Tibial nerve (tissue), 4 donors: ENCODE data around the gene EN2.

Experiments used
- EP300 ChIP-seq, 2 donors: sonication (generic); formaldehyde crosslinking; IDR thresholded peaks; one replicate each; pipeline ENCODE4 v1.6.1; 2017; ENCODE audit warnings: antibody characterized with exemption in 2 of 2, mild to moderate bottlenecking in 1 of 2
- POLR2A ChIP-seq, 2 donors: fragments of 450-650 bp; IDR thresholded peaks; one replicate each; pipeline ENCODE4 v1.6.1; 2017; ENCODE audit warnings: antibody characterized with exemption in 2 of 2, mild to moderate bottlenecking in 2 of 2, moderate library complexity in 2 of 2
- TF ChIP-seq, protein P1 (sequence below), 5 experiments: fragments of 200-600 bp in 3 of 5; fragments of 450-650 bp in 2 of 5; sonication (generic) in 3 of 5; IDR thresholded peaks; one replicate each; pipeline ENCODE4 v1.5.1; 2016 to 2019; ENCODE audit warnings: antibody characterized with exemption in 5 of 5, mild to moderate bottlenecking in 3 of 5, moderate library complexity in 2 of 5

DNA sequence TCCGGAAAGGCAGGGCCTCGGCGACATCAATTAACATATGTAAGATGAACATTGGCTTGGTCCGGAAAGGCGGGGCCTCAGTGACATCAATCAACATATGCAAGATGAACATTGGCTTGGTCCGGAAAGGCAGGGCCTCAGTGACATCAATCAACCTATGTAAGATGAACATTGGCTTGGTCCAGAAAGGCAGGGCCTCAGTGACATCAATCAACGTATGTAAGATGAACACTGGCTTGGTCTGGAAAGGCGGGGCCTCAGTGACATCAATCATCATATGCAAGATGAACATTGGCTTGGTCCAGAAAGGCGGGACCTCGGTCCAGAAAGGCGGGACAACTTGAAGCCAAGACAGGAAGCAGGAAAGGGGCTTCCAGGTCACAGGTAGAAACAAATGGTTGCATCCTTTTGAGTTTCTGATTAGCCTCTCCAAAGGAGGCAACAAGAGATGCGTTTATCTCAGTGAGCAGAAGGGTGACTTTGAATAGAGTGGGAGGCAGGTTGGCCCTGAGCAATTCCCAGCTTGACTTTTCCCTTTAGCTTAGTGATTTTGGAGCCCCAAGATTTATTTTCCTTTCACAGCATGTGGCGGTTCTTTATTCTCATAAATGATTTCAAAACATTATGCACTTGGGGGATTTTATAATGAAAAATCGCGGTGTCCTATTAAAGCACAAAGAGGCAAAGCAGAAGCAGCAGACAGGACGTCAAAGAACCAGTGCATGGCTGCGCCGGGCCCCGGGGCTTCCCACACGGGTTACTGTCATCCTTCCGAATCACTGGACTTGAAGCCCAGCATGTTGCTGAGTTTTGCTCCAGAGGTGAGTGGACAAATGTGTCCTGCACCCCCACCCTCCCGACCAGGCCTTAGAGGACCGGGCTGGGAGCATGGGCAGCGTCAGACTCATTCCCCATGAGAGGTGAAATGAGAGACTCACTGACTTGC is 43.1 kb upstream of the EN2 start:
- TF ChIP-seq, protein P1, sequence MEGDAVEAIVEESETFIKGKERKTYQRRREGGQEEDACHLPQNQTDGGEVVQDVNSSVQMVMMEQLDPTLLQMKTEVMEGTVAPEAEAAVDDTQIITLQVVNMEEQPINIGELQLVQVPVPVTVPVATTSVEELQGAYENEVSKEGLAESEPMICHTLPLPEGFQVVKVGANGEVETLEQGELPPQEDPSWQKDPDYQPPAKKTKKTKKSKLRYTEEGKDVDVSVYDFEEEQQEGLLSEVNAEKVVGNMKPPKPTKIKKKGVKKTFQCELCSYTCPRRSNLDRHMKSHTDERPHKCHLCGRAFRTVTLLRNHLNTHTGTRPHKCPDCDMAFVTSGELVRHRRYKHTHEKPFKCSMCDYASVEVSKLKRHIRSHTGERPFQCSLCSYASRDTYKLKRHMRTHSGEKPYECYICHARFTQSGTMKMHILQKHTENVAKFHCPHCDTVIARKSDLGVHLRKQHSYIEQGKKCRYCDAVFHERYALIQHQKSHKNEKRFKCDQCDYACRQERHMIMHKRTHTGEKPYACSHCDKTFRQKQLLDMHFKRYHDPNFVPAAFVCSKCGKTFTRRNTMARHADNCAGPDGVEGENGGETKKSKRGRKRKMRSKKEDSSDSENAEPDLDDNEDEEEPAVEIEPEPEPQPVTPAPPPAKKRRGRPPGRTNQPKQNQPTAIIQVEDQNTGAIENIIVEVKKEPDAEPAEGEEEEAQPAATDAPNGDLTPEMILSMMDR (IDR thresholded peaks at IDR 0.05) = no peak
- TF ChIP-seq POLR2A (IDR thresholded peaks at IDR 0.05) = no peak
- TF ChIP-seq EP300 (IDR thresholded peaks at IDR 0.05) = no peak
